SK-N-SH treated with all-trans-retinoic acid at 6 μM for 48 hours (cell line): ENCODE results near the gene AHI1.

Experiments used
- ATAC-seq: fragments of 200-7000 bp; cut with Tn5 transposase; 3 replicates; pipeline ENCODE4 v1.9.1; 2020; ENCODE audit warnings: mild to moderate bottlenecking, moderate library complexity
- ARNTL ChIP-seq: fragments of 450-650 bp; formaldehyde crosslinking; IDR thresholded peaks from 2 replicates; pipeline ENCODE4 v1.5.0; 2020; ENCODE audit warnings: low read depth, mild to moderate bottlenecking, moderate library complexity, borderline replicate concordance
- BACH2 ChIP-seq: fragments of 250-450 bp; sonication (Bioruptor Pico); IDR thresholded peaks from 2 replicates; pipeline ENCODE4 v1.9.0; 2021; ENCODE audit warnings: mild to moderate bottlenecking, borderline replicate concordance
- CSDC2 ChIP-seq: fragments of 250-450 bp; sonication (Bioruptor Pico); IDR thresholded peaks from 2 replicates; pipeline ENCODE4 v1.5.0; 2020; ENCODE audit warnings: mild to moderate bottlenecking, moderate library complexity
- ESRRG ChIP-seq: fragments of 250-450 bp; sonication (Bioruptor Pico); IDR thresholded peaks from 2 replicates; pipeline ENCODE4 v1.6.1; 2021; ENCODE audit warnings: mild to moderate bottlenecking
- GLIS3 ChIP-seq: fragments of 250-450 bp; sonication (Bioruptor Pico); IDR thresholded peaks from 2 replicates; pipeline ENCODE4 v1.5.0; 2020; ENCODE audit warnings: mild to moderate bottlenecking, moderate library complexity
- ISL1 ChIP-seq: fragments of 250-450 bp; sonication (Bioruptor Pico); IDR thresholded peaks from 2 replicates; pipeline ENCODE4 v2.1.2; 2022; ENCODE audit warnings: mild to moderate bottlenecking, moderate library complexity
- PATZ1 ChIP-seq: fragments of 250-450 bp; sonication (Bioruptor Pico); IDR thresholded peaks from 2 replicates; pipeline ENCODE4 v1.8.0; 2020; ENCODE audit warnings: mild to moderate bottlenecking, moderate library complexity, borderline replicate concordance
- PPARA ChIP-seq: fragments of 250-450 bp; sonication (Bioruptor Pico); IDR thresholded peaks from 2 replicates; pipeline ENCODE4 v1.5.0; 2020; ENCODE audit warnings: mild to moderate bottlenecking, borderline replicate concordance
- RARB ChIP-seq: fragments of 250-450 bp; sonication (Bioruptor Pico); IDR thresholded peaks from 2 replicates; pipeline ENCODE4 v1.8.0; 2021; ENCODE audit warnings: mild to moderate bottlenecking, moderate library complexity
- SNAI2 ChIP-seq: fragments of 250-450 bp; sonication (Bioruptor Pico); IDR thresholded peaks from 2 replicates; pipeline ENCODE4 v1.5.0; 2020; ENCODE audit warnings: mild to moderate bottlenecking, moderate library complexity
- TCF4 ChIP-seq: fragments of 250-450 bp; sonication (Bioruptor Pico); IDR thresholded peaks from 2 replicates; pipeline ENCODE4 v1.8.0; 2021; ENCODE audit warnings: mild to moderate bottlenecking, moderate library complexity, borderline replicate concordance
- TOX ChIP-seq: fragments of 250-450 bp; sonication (Bioruptor Pico); IDR thresholded peaks from 2 replicates; pipeline ENCODE4 v1.8.0; 2021; ENCODE audit warnings: mild to moderate bottlenecking, moderate library complexity, borderline replicate concordance
- TSHZ2 ChIP-seq: fragments of 250-450 bp; sonication (Bioruptor Pico); IDR thresholded peaks from 2 replicates; pipeline ENCODE4 v1.5.0; 2020; ENCODE audit warnings: mild to moderate bottlenecking, moderate library complexity
- ZC3H10 ChIP-seq: fragments of 250-450 bp; sonication (Bioruptor Pico); IDR thresholded peaks from 2 replicates; pipeline ENCODE4 v1.5.1; 2021; ENCODE audit warnings: mild to moderate bottlenecking, moderate library complexity
- ZFP3 ChIP-seq: fragments of 250-450 bp; sonication (Bioruptor Pico); IDR thresholded peaks from 2 replicates; pipeline ENCODE4 v1.5.0; 2020; ENCODE audit warnings: mild to moderate bottlenecking, moderate library complexity
- ZFP30 ChIP-seq: fragments of 450-650 bp; formaldehyde crosslinking; IDR thresholded peaks from 2 replicates; pipeline ENCODE4 v1.5.0; 2022; ENCODE audit warnings: mild to moderate bottlenecking, moderate library complexity
- ZNF565 ChIP-seq: fragments of 450-650 bp; formaldehyde crosslinking; conservative IDR thresholded peaks from 2 replicates; pipeline ENCODE4 v1.5.0; 2020; ENCODE audit warnings: low read depth, mild to moderate bottlenecking, moderate library complexity
- ZNF70 ChIP-seq: fragments of 450-650 bp; formaldehyde crosslinking; IDR thresholded peaks from 2 replicates; pipeline ENCODE4 v1.5.0; 2020; ENCODE audit warnings: mild to moderate bottlenecking, moderate library complexity
- TF ChIP-seq, protein P1 (sequence below): fragments of 250-450 bp; sonication (Bioruptor Pico); IDR thresholded peaks from 2 replicates; pipeline ENCODE4 v1.8.0; 2021; ENCODE audit warnings: low read depth, mild to moderate bottlenecking, moderate library complexity, borderline replicate concordance
- TF ChIP-seq, protein P2 (sequence below): fragments of 250-450 bp; sonication (Bioruptor Pico); IDR thresholded peaks from 2 replicates; pipeline ENCODE4 v1.5.1; 2021; ENCODE audit warnings: mild to moderate bottlenecking, moderate library complexity

The AHI1 gene

GRCh38 chr6:135256866-135257265 is 240.7 kb downstream of the AHI1 start:
- no peak for ATAC-seq
- no peak for TF ChIP-seq ZC3H10 (CRISPR knock-in tag)
- no peak for TF ChIP-seq ESRRG (CRISPR knock-in tag)
- TF ChIP-seq TOX (CRISPR knock-in tag) = no peak
- no peak for TF ChIP-seq PATZ1 (CRISPR knock-in tag)
- TF ChIP-seq ISL1 (CRISPR knock-in tag) = no peak
- TF ChIP-seq ZNF565 (CRISPR knock-in tag) = no peak
- no peak for TF ChIP-seq SNAI2 (CRISPR knock-in tag)

GRCh38 chr6:135254471-135254870 is 243.1 kb downstream of the AHI1 start:
- TF ChIP-seq ZFP30 = no peak
- ATAC-seq = no peak

DNA sequence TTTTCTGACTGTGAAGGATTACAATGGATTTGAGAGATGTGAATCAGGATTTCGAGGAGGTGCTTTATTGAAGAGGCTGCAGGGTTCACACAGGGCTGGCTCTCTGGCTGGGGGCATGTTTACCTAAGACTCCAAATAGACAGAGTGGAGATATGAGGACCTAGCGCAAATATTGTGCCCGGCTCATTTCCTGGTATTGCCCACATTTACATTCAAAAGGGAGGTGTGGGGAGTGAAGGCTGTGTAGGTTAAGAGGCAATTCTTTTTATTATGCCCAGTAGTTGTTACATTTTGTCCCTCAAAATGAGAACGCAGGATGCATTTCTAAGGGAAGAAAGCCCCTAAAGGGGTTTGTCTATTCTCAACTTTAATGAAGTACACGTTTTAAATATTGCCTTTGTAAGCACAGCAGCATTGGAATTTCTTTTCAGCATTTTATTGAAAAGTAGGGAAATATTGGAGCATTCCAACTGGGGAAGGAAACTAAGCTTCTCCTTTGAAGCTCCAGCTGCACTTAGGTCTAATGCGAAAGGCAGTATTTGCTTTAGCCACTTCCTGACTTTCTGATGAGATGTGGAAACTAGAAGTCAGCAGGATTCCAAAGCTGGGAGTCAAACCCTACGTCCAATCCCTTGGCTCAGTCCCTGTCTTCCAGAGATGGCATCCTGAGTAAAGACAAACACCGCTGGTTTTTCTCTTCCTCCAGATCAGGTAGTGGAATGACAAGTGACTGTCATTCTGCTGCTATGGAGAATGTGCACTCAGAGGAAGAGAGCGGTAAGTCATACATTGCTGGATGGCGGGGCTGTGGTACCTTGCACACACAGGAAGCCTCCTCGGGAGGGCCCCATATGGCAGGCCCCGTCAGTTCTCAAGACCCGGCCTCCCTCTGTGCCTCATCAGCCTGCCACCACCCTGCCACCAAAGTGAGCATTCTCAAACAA is 245.8 kb downstream of the AHI1 start:
- TF ChIP-seq BACH2 (CRISPR knock-in tag) = no peak
- TF ChIP-seq ZNF70 (CRISPR knock-in tag) = no peak
- TF ChIP-seq, protein P1, sequence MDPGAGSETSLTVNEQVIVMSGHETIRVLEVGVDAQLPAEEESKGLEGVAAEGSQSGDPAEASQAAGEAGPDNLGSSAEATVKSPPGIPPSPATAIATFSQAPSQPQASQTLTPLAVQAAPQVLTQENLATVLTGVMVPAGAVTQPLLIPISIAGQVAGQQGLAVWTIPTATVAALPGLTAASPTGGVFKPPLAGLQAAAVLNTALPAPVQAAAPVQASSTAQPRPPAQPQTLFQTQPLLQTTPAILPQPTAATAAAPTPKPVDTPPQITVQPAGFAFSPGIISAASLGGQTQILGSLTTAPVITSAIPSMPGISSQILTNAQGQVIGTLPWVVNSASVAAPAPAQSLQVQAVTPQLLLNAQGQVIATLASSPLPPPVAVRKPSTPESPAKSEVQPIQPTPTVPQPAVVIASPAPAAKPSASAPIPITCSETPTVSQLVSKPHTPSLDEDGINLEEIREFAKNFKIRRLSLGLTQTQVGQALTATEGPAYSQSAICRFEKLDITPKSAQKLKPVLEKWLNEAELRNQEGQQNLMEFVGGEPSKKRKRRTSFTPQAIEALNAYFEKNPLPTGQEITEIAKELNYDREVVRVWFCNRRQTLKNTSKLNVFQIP (CRISPR knock-in tag) = no peak
- no peak for TF ChIP-seq ZFP3 (CRISPR knock-in tag)
- TF ChIP-seq TOX (CRISPR knock-in tag) = no peak
- TF ChIP-seq, protein P2, sequence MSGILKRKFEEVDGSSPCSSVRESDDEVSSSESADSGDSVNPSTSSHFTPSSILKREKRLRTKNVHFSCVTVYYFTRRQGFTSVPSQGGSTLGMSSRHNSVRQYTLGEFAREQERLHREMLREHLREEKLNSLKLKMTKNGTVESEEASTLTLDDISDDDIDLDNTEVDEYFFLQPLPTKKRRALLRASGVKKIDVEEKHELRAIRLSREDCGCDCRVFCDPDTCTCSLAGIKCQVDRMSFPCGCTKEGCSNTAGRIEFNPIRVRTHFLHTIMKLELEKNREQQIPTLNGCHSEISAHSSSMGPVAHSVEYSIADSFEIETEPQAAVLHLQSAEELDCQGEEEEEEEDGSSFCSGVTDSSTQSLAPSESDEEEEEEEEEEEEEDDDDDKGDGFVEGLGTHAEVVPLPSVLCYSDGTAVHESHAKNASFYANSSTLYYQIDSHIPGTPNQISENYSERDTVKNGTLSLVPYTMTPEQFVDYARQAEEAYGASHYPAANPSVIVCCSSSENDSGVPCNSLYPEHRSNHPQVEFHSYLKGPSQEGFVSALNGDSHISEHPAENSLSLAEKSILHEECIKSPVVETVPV = no peak
- no peak for TF ChIP-seq RARB (CRISPR knock-in tag)
- TF ChIP-seq ISL1 (CRISPR knock-in tag) = no peak
- TF ChIP-seq ESRRG (CRISPR knock-in tag) = no peak
- TF ChIP-seq PPARA = no peak
- no peak for TF ChIP-seq CSDC2 (CRISPR knock-in tag)
- TF ChIP-seq ZNF565 (CRISPR knock-in tag) = no peak
- ATAC-seq = no peak

DNA sequence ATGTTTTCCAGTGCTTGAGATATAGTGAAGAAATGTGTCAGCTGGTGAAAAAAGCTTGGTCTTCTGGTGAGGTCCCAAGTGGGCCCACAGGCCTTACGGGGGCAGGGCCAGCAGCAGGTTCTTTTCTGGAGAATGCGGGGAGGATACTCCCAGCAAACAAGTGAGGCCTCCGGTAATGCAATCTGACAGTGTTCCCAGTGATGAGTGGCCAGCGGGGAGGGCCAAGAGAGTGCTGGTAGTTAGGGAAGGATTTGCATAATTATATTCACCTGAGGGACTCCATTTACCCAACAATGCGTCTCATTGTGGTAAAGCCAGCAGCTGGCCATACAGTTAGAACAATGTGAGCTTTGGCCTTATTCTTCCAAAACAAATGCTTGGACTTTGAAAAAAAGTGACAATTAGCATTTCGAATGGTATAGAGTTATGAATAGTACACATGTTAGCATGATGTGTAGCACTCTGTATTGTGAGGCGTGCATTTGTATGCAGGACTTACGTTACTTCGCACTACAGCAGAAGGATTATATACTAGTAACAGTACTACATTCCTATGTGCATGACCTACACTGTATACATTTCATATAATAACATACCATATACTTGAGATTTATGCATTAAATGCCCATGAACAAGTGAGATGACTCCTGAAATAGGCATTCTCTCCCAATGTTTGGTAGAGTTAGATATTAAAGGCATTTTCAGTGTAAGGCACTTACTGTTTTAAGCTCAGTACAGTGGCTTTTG is 246.6 kb downstream of the AHI1 start:
- ATAC-seq = no peak
- no peak for TF ChIP-seq ZNF70 (CRISPR knock-in tag)
- no peak for TF ChIP-seq CSDC2 (CRISPR knock-in tag)
- no peak for TF ChIP-seq ZC3H10 (CRISPR knock-in tag)
- no peak for TF ChIP-seq GLIS3 (CRISPR knock-in tag)
- TF ChIP-seq, protein P1 (CRISPR knock-in tag) = no peak
- TF ChIP-seq RARB (CRISPR knock-in tag) = no peak
- no peak for TF ChIP-seq PPARA
- TF ChIP-seq, all 23 proteins: peak for 0

GRCh38 chr6:135250234-135250633 is 247.3 kb downstream of the AHI1 start:
- ATAC-seq = no peak
- TF ChIP-seq ZNF565 (CRISPR knock-in tag) (no peak), TCF4 (CRISPR knock-in tag) (no peak), SNAI2 (CRISPR knock-in tag) (no peak), ARNTL (no peak), GLIS3 (CRISPR knock-in tag) (no peak), TSHZ2 (CRISPR knock-in tag) (no peak), RARB (CRISPR knock-in tag) (no peak)
- TF ChIP-seq, protein P2 = no peak
